NCI-H187 treated with DMSO at 0.1 percent for 48 hours (cell line): Measurements from ENCODE around the gene FAM181A.

Experiments used
- DNase-seq: peaks from one replicate; lab custom pipeline; 2025; lab: John Stamatoyannopoulos, UW

Gene FAM181A

GRCh38 chr14:93929048-93929535, 1.9 kb downstream of the FAM181A start:
- no peak for DNase-seq

DNA sequence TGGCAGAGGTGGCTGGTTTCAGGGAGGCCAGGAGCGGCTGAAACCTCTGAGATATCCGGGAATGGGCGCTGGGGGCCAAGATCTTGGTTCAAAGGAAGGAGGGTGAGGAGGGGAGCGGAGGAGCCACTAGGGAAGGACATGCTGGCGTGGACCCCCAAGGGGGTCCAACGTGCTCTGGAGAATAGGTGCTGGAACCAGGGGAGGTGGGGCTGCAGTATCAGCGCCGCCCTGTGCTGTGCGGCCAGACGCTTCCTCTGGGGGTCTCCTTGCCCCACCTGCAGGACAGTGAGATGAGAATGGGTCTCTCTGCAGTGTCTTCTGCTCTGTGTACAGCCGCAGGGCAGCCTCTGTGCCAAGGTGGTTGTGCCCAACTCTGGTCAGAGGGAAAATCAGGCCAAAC, 2.5 kb downstream of the FAM181A start:
- no peak for DNase-seq

DNA sequence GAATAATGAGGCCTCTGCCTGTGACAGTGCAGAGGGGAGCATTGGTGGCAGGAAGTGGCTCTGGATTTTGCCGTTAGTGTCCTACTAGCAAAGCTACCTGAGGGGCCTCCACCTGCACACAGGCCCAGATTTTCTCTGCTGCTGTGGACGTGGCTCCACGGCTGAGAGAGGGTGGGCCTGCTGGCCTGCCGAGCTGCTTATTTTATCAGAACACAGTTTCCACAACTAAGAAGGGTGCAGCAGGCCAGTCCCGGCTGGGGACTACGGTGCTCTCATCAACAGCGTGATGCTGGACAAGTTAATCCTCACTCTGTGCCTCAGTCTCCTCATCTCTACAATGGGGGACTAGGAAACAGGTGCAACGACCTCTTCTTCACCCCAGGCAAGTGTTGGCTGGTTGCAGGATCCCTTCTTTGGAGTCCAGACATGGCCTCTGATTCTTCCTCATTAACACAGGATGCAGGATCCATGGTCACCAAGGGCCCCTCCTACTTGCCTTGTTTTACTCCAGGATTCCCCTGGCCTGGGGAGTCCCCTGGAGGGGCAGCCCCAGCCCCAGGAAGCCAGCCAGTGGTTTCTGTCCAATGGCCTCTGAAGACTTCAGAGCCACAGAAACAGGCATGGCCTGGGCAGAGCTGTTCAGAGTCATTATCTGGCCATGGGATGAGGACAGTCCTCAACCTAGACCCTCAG, 3.3 kb downstream of the FAM181A start:
- DNase-seq, result no peak

DNA sequence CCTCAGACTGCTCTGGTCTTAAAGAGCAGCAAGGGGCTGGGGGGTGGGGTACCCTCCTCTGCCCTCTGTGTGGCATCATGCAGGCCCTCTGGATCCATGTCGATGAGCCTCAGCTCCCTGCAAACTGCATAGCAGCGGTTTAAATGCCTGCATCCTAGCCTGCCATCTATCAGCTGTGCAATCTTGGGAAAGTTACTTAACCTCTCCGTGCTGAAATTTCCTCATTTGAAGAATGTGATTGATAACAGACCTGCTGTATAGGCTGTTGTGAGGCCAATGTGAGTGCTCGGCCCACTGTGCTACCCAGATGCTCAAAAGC, 3.8 kb downstream of the FAM181A start:
- DNase-seq, result no peak

GRCh38 chr14:93932642-93933041, 5.5 kb downstream of the FAM181A start:
- DNase-seq, result no peak

DNA sequence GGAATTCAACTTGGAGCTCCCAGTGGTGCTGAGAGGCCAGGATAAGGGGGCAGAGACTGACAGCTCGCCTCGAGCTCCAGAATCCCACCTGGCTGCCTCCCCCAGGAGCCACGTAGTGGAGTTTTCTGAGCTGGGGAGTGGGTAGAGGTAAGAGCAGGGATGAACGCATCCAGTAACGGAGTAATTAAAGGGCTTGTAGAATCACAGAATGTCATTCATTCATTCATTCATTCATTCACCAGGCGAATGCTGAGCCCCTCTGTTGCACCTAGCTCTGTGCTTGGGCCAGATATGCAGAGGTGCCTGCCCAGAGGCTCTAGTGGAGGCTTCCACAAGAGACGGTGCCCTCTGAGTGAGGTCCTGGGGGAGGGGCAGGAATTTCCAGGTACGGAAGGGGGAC, 8.1 kb downstream of the FAM181A start:
- DNase-seq, result no peak

DNA sequence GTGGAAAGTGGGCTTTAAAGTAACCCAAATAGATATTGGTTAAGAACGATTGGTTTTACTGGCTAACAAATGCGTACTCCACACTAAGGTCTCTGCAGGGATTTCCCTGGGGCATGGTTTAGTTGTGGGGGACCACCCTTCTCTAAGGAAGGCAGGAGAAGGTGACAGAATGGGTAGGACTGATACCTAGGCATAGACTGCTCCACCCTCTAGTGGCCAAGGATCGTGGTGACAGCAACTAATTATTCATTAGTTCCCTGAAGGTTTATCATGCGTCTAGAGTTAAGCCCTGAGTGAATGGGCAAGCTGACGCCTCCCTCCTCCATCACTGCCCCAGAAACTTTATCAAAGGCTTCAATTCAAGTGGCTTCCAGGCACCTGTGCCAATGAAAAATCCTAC, 9.1 kb downstream of the FAM181A start:
- no peak for DNase-seq

GRCh38 chr14:93936926-93937325, 9.8 kb downstream of the FAM181A start:
- DNase-seq, result no peak

DNA sequence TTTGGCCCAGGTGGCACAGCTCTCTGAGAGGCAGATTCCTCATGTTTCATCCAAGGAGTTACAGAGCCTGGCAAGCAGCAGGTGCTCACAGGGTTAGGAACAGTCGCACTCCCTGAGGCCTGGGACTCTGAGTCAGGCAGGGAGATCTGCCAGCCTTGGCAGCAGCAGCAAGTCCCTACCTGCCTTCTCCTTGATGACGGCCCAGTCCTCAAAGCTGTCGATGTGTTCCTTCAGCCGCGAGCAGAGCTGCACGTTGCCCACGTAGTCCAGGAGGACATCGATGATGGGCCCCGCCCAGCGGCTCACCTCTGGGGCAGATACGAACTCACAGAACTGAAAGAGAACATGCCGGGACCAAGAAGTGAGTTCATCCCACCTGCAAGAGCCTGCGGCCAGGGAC, 10.4 kb downstream of the FAM181A start:
- DNase-seq, result no peak

GRCh38 chr14:93938751-93939303, 11.7 kb downstream of the FAM181A start:
- no peak for DNase-seq

GRCh38 chr14:93939304-93940229, 12.4 kb downstream of the FAM181A start:
- DNase-seq, result no peak

- no peak for DNase-seq
Observed at GRCh38 chr14:93940437-93940836, 13.3 kb downstream of the FAM181A start.

GRCh38 chr14:93941293-93941910, 14.3 kb downstream of the FAM181A start:
- no peak for DNase-seq

DNA sequence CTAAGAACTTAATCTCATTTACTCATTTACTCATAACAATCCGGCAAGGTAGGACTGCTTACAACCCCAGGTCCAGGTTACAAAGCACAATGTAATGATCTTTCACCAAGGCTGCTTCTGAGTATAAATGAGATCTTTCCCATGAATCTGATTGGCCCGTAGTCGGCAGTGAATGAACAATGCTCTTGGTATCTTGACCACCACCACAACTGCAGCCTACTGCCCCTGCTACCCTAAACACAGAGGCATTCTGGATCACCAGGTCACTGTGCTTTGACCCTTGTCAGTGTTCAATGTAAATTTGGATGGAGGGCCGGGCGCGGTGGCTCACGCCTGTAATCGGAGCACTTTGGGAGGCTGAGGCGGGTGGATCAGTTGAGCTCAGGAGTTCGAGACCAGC, 15.9 kb downstream of the FAM181A start:
- no peak for DNase-seq

- DNase-seq, result no peak
Observed at GRCh38 chr14:93943930-93944329, 16.8 kb downstream of the FAM181A start.

- DNase-seq, result no peak
Observed at GRCh38 chr14:93944348-93945069, 17.4 kb downstream of the FAM181A start.

- no peak for DNase-seq
Observed at GRCh38 chr14:93945070-93945399, 17.9 kb downstream of the FAM181A start.

DNA sequence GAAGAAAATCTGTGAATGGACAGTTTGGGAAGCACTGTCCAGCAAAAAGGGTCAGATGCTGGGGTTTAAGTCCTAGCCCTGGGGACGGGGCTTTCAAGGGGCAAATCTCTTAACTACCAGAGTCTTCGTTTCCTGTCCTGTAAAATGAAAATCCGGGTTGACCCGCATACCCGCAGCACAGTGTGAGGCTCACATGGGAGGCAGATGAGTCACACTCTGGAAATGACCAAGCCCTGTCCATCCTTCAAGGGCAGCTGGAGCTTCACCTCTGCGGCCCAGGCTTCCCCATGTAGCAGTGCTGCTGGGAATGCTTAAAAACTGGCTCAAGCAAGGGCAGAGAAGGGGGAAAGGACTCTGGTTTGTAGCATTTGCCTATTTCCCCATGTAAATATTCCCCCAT, 19.0 kb downstream of the FAM181A start:
- no peak for DNase-seq

- no peak for DNase-seq
Observed at GRCh38 chr14:93946541-93947090, 19.5 kb downstream of the FAM181A start.

GRCh38 chr14:93947282-93947681, 20.1 kb downstream of the FAM181A start:
- DNase-seq, result no peak

DNA sequence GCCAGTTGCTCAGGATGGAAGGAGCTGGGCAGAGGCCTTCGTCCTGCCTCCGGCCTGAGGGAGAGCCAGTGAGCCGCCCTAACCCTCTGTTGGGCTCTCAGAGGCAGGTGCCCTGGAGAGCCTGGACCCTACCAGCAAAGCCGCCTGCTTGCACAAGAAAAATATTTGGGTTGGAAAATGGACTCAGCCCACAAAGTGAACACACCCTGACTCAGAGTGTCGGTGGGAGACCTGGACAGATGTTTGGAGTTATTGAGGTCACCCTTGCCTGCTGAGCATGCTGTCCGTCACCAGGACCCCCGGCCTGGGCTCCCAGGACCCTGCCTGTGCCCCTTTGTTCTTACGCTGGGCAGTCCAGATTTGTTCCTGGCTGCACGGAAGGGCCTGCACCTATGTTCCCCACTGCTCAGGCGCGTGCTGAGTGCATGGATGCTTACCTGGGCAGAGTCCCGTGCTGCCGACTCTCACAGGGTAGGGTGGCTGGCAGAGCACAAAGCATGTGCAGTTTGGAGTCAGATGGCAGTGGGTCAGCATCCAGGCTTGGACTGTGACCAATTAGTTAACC, 22.4 kb downstream of the FAM181A start:
- DNase-seq, result no peak
